HepG2 (cell line): ENCODE data around the gene LPAR1. TPM values are rescaled to one million over a fixed set of nuclear protein-coding genes. Genes with fewer than 3 reads are reported as not detected.

Source experiments
- ATAC-seq: fragments of 200-7000 bp; cut with Tn5 transposase; 3 replicates; pipeline ENCODE4 v1.9.1; 2020; ENCODE audit warnings: mild to moderate bottlenecking, moderate library complexity
- BruUV-seq: library from RNA; stranded (reverse); fragments of 400-500 nt; replicated peaks from 2 replicates; lab custom pipeline; 2021; lab: Mats Ljungman, UMichigan
- CTCF ChIA-PET: fragments of 300-600 bp; formaldehyde crosslinking; extraction: SDS; loops from one replicate; lab custom pipeline; 2021; ENCODE audit warnings: low total read pairs, inconsistent platforms, low intra/inter-chr PET ratio; lab: Yijun Ruan, JAX
- POLR2A ChIA-PET: fragments of 350-600 bp; sonication (Branson Sonifier 250); formaldehyde crosslinking; loops from one replicate; lab custom pipeline; 2020; ENCODE audit warnings: antibody characterized with exemption, inconsistent platforms; lab: Yijun Ruan, JAX
- DNase-seq: peaks from one replicate; pipeline ENCODE4 v3.0.0-alpha.2; 2015; ENCODE audit warnings: low spot score
- FAIRE-seq: peaks from 3 replicates; lab custom pipeline; 2011; peaks lifted over from hg19 to GRCh38; lab: Jason Lieb, UNC
- H2AFZ ChIP-seq: one replicate; pipeline ENCODE4 v1.6.1; 2011; ENCODE audit warnings: low read length, inconsistent platforms
- H3K27ac ChIP-seq: fragments of 300-600 bp; 3 replicates; pipeline ENCODE4 v1.8.0; 2011; ENCODE audit warnings: mixed run types, mild to moderate bottlenecking, mixed read lengths, low read length, inconsistent platforms; ENCODE audit not compliant: insufficient read depth; ENCODE audit errors: extremely low read length
- H3K27me3 ChIP-seq, 2 experiments: fragments of 200-600 bp in 1 of 2; 2 replicates in 1 of 2; 3 replicates in 1 of 2; pipeline versions ENCODE4 v1.6.0 to v1.8.0; 2011; ENCODE audit warnings: low read length in 2 of 2, mild to moderate bottlenecking in 2 of 2, moderate library complexity in 2 of 2, inconsistent platforms in 1 of 2; ENCODE audit not compliant: insufficient read depth in 2 of 2, control insufficient read depth in 1 of 2
- H3K36me3 ChIP-seq, 2 experiments: fragments of 200-600 bp in 1 of 2; replicated peaks in 1 of 2; 2 replicates in 1 of 2; 3 replicates in 1 of 2; pipeline versions ENCODE4 v1.5.1 to v1.8.0; 2011; ENCODE audit warnings: low read length in 2 of 2, inconsistent platforms in 1 of 2; ENCODE audit not compliant: insufficient read depth in 2 of 2, control insufficient read depth in 1 of 2
- H3K4me1 ChIP-seq: 2 replicates; pipeline ENCODE4 v1.5.1; 2012; ENCODE audit warnings: low read length, inconsistent platforms; ENCODE audit not compliant: insufficient read depth
- H3K4me2 ChIP-seq: 2 replicates; pipeline ENCODE4 v1.6.0; 2011; ENCODE audit warnings: low read depth, low read length, inconsistent platforms
- H3K4me3 ChIP-seq, 3 experiments: fragments of 200-600 bp in 1 of 3; sonication (generic), shearing (Covaris generic) in 1 of 3; replicated peaks in 1 of 3; 2 replicates each; pipeline ENCODE4 v1.5.1; 2011 to 2016; ENCODE audit warnings: low read length in 3 of 3, inconsistent platforms in 2 of 3, low read depth in 2 of 3, mild to moderate bottlenecking in 2 of 3, control low read depth in 1 of 3, mixed read lengths in 1 of 3; ENCODE audit not compliant: insufficient read depth in 1 of 3
- H3K79me2 ChIP-seq: one replicate; pipeline ENCODE4 v1.6.1; 2011; ENCODE audit warnings: low read length, inconsistent platforms; ENCODE audit not compliant: insufficient read depth
- H3K9ac ChIP-seq: 2 replicates; pipeline ENCODE4 v1.6.0; 2011; ENCODE audit warnings: mild to moderate bottlenecking, low read depth, low read length, inconsistent platforms; ENCODE audit not compliant: insufficient read depth
- H3K9me3 ChIP-seq: 2 replicates; pipeline ENCODE4 v1.5.1; 2012; ENCODE audit warnings: mild to moderate bottlenecking, low read length
- H4K20me1 ChIP-seq: 2 replicates; pipeline ENCODE4 v1.6.0; 2011; ENCODE audit warnings: inconsistent platforms, mild to moderate bottlenecking, low read length, moderate library complexity; ENCODE audit not compliant: insufficient read depth
- FOXK2 ChIP-seq: fragments of 450-650 bp; IDR thresholded peaks from 2 replicates; pipeline ENCODE4 v1.6.1; 2016
- IKZF1 ChIP-seq: fragments of 450-650 bp; IDR thresholded peaks from 2 replicates; pipeline ENCODE4 v1.7.1; 2016
- MEF2D ChIP-seq: sonication (generic); formaldehyde crosslinking; IDR thresholded peaks from 2 replicates; pipeline ENCODE4 v1.5.1; 2020; ENCODE audit warnings: mild to moderate bottlenecking, missing genetic modification reagents
- PCBP1 ChIP-seq: fragments of 200-400 bp; formaldehyde crosslinking; IDR thresholded peaks from 2 replicates; pipeline ENCODE4 v1.6.1; 2017; ENCODE audit warnings: mild to moderate bottlenecking, low read depth, low read length, borderline replicate concordance
- RXRB ChIP-seq: IDR thresholded peaks from 2 replicates; pipeline ENCODE4 v1.6.1; 2016; ENCODE audit warnings: borderline replicate concordance, missing genetic modification reagents, missing compliant biosample characterization
- TAF1 ChIP-seq: sonication (generic); formaldehyde crosslinking; IDR thresholded peaks from 2 replicates; pipeline ENCODE4 v1.4.0; 2020; ENCODE audit warnings: missing genetic modification reagents
- ZNF224 ChIP-seq: sonication (generic); formaldehyde crosslinking; IDR thresholded peaks from 2 replicates; pipeline ENCODE4 v1.5.0; 2020; ENCODE audit warnings: mild to moderate bottlenecking, missing genetic modification reagents
- ZNF510 ChIP-seq: sonication (generic); formaldehyde crosslinking; IDR thresholded peaks from 2 replicates; pipeline ENCODE4 v1.4.0; 2020; ENCODE audit warnings: low read depth, mild to moderate bottlenecking, missing genetic modification reagents
- ZNF543 ChIP-seq: sonication (generic); formaldehyde crosslinking; IDR thresholded peaks from 2 replicates; pipeline ENCODE4 v1.4.0; 2020; ENCODE audit warnings: mild to moderate bottlenecking, missing genetic modification reagents
- WGBS: methylation state at CpG from one replicate; pipeline ENCODE4 v1.1.6; 2017; ENCODE audit warnings: low lambda C conversion rate; 5-methylcytosine and 5-hydroxymethylcytosine counted together
- in situ Hi-C: cut with HindIII; loops from 2 replicates; pipeline ENCODE4 v1.10.0; 2017; ENCODE audit warnings: low pct_unique_long_range_greater_than_20kb; ENCODE audit not compliant: extremely low pct_ligation_motif_present
- intact Hi-C: fragments of 100-400 bp; cut with micrococcal nuclease; formaldehyde crosslinking; loops from one replicate; pipeline ENCODE4 v1.10.0; 2022; ENCODE audit not compliant: unreplicated experiment
- polyA plus RNA-seq, 8 experiments: library from polyadenylated mRNA; depleted of rRNA in 3 of 8; stranded (reverse) in 7 of 8; unstranded in 1 of 8; fragments of >200 nt; fragmentation: Illumina TruSeq in 4 of 8; extraction: Trizol in 4 of 8; gene quantifications; 2 replicates each; pipeline versions ENCODE4 v1.2.1 to v1.2.3, GENCODE V29; 2011 to 2016; ENCODE audit warnings: low read depth in 4 of 8, missing spikeins in 1 of 8, mixed read lengths in 1 of 8; ENCODE audit not compliant: insufficient read depth in 1 of 8
- total RNA-seq, 5 experiments: library from RNA; depleted of rRNA; stranded (reverse); fragments of >200 nt; fragmentation: Illumina TruSeq; extraction: Trizol; gene quantifications; 2 replicates each; pipeline ENCODE4 v1.2.3, GENCODE V29; 2016; ENCODE audit warnings: low read depth in 1 of 5
- TF ChIP-seq, protein P1 (sequence below): sonication (generic); formaldehyde crosslinking; IDR thresholded peaks from 2 replicates; pipeline ENCODE4 v1.4.0; 2020; ENCODE audit warnings: missing genetic modification reagents; ENCODE audit errors: not compliant biosample characterization
- TF ChIP-seq, protein P2 (sequence below): sonication (generic); formaldehyde crosslinking; IDR thresholded peaks from 2 replicates; pipeline ENCODE4 v1.4.0; 2020; ENCODE audit warnings: missing genetic modification reagents
- TF ChIP-seq, protein P3 (sequence below): sonication (generic); formaldehyde crosslinking; IDR thresholded peaks from 2 replicates; pipeline ENCODE4 v1.8.1; 2022; ENCODE audit warnings: low read depth, mild to moderate bottlenecking, missing genetic modification reagents

The LPAR1 gene
- total and polyA plus RNA-seq, 2 of the 13 experiments (the other 11 are each of a cell fraction or from before 2014, with no cell fraction given): not detected

DNA sequence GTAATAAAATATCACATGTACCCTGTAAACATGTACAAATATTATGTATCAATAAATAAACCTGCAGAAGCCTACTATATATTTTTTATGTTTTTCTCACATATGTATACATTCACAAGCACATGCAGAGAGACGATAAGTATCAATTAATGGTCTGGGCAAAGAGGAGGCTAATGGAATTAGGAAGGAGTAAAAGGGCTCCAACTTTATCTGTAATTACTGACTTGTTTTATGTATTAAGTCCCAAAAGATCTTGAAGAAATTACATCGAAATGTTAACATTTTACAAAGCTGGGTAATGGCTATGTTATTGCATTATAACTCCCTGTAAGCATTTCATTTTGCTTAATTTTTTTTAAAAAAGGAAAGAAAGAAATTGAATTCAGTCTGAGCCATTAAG is 78.0 kb downstream of the LPAR1 start:
- Histone ChIP-seq H3K9ac (no peak overlapping the region), H3K79me2 (no peaks in the 10 kb centered on the region), H3K27me3 (no peaks in the 10 kb centered on the region), H3K4me3 (no peak overlapping the region), H3K27ac (no peak overlapping the region), H3K4me2 (no peak overlapping the region), H4K20me1 (no peaks in the 10 kb centered on the region), H3K36me3 (no peaks in the 10 kb centered on the region), H2AFZ (no peak overlapping the region), H3K9me3 (peaks cover 12% of the 10 kb centered on the region; the same call in 1 of the 2 replicates), H3K4me1 (no peaks in the 10 kb centered on the region)
- intact Hi-C loops (no loop called here), in situ Hi-C loops (no loop called here)
- TF ChIP-seq TAF1 (CRISPR knock-in tag) (no peak), MEF2D (CRISPR knock-in tag) (no peak), ZNF510 (no peak), FOXK2 (no peak), ZNF224 (CRISPR knock-in tag) (no peak), PCBP1 (no peak), RXRB (CRISPR knock-in tag) (no peak), IKZF1 (no peak), ZNF543 (CRISPR knock-in tag) (no peak)
- TF ChIP-seq, protein P1, sequence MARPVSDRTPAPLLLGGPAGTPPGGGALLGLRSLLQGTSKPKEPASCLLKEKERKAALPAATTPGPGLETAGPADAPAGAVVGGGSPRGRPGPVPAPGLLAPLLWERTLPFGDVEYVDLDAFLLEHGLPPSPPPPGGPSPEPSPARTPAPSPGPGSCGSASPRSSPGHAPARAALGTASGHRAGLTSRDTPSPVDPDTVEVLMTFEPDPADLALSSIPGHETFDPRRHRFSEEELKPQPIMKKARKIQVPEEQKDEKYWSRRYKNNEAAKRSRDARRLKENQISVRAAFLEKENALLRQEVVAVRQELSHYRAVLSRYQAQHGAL (CRISPR knock-in tag): no peak
- TF ChIP-seq, protein P2, sequence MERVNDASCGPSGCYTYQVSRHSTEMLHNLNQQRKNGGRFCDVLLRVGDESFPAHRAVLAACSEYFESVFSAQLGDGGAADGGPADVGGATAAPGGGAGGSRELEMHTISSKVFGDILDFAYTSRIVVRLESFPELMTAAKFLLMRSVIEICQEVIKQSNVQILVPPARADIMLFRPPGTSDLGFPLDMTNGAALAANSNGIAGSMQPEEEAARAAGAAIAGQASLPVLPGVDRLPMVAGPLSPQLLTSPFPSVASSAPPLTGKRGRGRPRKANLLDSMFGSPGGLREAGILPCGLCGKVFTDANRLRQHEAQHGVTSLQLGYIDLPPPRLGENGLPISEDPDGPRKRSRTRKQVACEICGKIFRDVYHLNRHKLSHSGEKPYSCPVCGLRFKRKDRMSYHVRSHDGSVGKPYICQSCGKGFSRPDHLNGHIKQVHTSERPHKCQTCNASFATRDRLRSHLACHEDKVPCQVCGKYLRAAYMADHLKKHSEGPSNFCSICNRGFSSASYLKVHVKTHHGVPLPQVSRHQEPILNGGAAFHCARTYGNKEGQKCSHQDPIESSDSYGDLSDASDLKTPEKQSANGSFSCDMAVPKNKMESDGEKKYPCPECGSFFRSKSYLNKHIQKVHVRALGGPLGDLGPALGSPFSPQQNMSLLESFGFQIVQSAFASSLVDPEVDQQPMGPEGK (CRISPR knock-in tag): no peak
- TF ChIP-seq, protein P3, sequence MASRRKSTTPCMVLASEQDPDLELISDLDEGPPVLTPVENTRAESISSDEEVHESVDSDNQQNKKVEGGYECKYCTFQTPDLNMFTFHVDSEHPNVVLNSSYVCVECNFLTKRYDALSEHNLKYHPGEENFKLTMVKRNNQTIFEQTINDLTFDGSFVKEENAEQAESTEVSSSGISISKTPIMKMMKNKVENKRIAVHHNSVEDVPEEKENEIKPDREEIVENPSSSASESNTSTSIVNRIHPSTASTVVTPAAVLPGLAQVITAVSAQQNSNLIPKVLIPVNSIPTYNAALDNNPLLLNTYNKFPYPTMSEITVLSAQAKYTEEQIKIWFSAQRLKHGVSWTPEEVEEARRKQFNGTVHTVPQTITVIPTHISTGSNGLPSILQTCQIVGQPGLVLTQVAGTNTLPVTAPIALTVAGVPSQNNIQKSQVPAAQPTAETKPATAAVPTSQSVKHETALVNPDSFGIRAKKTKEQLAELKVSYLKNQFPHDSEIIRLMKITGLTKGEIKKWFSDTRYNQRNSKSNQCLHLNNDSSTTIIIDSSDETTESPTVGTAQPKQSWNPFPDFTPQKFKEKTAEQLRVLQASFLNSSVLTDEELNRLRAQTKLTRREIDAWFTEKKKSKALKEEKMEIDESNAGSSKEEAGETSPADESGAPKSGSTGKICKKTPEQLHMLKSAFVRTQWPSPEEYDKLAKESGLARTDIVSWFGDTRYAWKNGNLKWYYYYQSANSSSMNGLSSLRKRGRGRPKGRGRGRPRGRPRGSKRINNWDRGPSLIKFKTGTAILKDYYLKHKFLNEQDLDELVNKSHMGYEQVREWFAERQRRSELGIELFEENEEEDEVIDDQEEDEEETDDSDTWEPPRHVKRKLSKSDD (CRISPR knock-in tag): no peak
- no peak for DNase-seq
- WGBS: 26% methylated on average over 2 of the region's 2 CpGs
- no peak for FAIRE-seq
- CTCF ChIA-PET: no interaction called here
- POLR2A ChIA-PET: no interaction called here
- ATAC-seq: no peak
- no TSS peak for BruUV-seq
